WERI-Rb-1 (cell line): ENCODE data around the gene BEGAIN.

Experiments used
- DNase-seq: peaks from one replicate; pipeline ENCODE4 v3.0.0-alpha.2; 2020
- H3K27ac ChIP-seq: fragments of 250-450 bp; sonication (Bioruptor Pico); 2 replicates; pipeline ENCODE4 v1.5.1; 2020; ENCODE audit warnings: mild to moderate bottlenecking, moderate library complexity
- H3K27me3 ChIP-seq: fragments of 250-450 bp; sonication (Bioruptor Pico); 2 replicates; pipeline ENCODE4 v1.5.1; 2021; ENCODE audit warnings: mild to moderate bottlenecking, low read depth, moderate library complexity; ENCODE audit not compliant: insufficient read depth, severe bottlenecking
- H3K36me3 ChIP-seq: fragments of 250-450 bp; sonication (Bioruptor Pico); 2 replicates; pipeline ENCODE4 v1.5.1; 2020; ENCODE audit warnings: mild to moderate bottlenecking, moderate library complexity
- H3K4me3 ChIP-seq: 2 replicates; pipeline ENCODE4 v1.5.1; 2011; ENCODE audit warnings: low read depth, mild to moderate bottlenecking, control low read depth, low read length
- H3K9me3 ChIP-seq: fragments of 250-450 bp; sonication (Bioruptor Pico); 2 replicates; pipeline ENCODE4 v1.5.1; 2021; ENCODE audit warnings: mild to moderate bottlenecking, moderate library complexity; ENCODE audit not compliant: severe bottlenecking
- TF ChIP-seq, protein P1 (sequence below): IDR thresholded peaks from 2 replicates; pipeline ENCODE4 v1.5.1; 2011; ENCODE audit warnings: low read depth, mild to moderate bottlenecking, control low read depth, inconsistent platforms, low read length

Gene BEGAIN

GRCh38 chr14:100552524-100553125 is 34.6 kb downstream of the BEGAIN start:
- no peak for DNase-seq
- Histone ChIP-seq H3K36me3 (no peaks in the 10 kb centered on the region), H3K4me3 (no peak overlapping the region), H3K27me3 (no peaks in the 10 kb centered on the region), H3K27ac (no peak overlapping the region), H3K9me3 (no peaks in the 10 kb centered on the region)
- TF ChIP-seq, protein P1, sequence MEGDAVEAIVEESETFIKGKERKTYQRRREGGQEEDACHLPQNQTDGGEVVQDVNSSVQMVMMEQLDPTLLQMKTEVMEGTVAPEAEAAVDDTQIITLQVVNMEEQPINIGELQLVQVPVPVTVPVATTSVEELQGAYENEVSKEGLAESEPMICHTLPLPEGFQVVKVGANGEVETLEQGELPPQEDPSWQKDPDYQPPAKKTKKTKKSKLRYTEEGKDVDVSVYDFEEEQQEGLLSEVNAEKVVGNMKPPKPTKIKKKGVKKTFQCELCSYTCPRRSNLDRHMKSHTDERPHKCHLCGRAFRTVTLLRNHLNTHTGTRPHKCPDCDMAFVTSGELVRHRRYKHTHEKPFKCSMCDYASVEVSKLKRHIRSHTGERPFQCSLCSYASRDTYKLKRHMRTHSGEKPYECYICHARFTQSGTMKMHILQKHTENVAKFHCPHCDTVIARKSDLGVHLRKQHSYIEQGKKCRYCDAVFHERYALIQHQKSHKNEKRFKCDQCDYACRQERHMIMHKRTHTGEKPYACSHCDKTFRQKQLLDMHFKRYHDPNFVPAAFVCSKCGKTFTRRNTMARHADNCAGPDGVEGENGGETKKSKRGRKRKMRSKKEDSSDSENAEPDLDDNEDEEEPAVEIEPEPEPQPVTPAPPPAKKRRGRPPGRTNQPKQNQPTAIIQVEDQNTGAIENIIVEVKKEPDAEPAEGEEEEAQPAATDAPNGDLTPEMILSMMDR, result no peak

DNA sequence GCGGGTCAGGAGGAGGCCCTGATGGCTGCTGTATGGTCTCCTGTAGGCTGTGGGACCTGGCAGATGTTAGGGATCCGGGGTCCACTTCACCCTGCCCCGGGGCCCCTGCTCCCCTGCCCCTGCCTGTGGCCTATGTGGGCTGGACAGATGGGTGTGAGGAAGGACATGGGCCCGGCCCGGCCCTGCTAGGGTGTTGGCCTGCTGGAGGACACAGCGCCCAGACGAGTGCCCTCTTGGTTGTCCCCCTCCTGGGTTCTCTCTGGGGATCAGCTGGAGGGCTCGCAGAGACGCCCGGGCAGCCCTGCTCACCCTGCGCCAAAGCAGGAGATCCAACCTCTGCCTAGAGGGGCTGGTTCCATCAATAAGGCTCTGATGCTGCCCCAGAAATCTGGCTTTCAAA is 36.2 kb downstream of the BEGAIN start:
- Histone ChIP-seq H3K27me3 (no peaks in the 10 kb centered on the region), H3K9me3 (no peaks in the 10 kb centered on the region), H3K36me3 (no peaks in the 10 kb centered on the region), H3K4me3 (no peak overlapping the region), H3K27ac (no peak overlapping the region)
- TF ChIP-seq, protein P1, result no peak
- DNase-seq, result no peak

DNA sequence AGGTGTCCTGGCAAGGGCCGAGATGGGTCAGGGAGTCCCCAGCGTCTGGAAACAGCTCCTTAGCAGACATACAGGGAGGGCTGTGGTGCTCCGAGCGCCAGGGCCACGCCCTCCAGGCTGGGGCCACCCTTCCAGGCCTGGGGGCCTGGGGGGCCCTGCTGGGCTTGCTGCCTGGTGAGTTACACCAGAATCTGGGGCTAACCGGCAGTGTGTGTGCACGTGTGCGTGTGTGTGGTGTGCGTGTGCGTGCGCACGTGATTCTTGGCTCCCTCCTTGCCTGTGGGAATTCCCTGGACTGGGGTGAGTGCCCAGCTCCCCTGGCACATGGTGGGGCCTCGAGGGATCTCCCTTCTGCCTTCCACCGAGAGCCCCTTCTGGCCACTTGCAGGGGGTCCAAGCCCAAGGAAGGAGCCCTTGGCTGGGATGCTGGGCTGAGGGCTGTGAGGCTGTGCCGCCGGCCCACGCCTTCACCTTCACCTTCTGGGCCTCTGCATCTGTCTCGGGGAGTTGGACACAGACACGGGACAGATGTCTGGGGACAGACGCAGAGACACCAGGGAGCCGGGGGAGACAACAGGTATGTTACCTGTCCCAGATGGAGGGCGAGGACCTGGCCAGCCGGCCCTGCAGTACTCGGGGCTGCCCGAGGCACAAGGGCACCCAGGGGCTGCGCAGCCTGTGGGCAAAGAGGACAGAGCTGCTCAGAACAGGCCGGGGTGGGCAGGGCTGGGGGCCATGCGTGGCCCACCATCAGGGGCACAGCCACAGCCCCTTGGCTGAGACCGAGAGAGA is 37.2 kb downstream of the BEGAIN start:
- DNase-seq, result no peak
- TF ChIP-seq, protein P1, result no peak
- Histone ChIP-seq H3K27me3 (no peaks in the 10 kb centered on the region), H3K36me3 (no peaks in the 10 kb centered on the region), H3K27ac (no peak overlapping the region), H3K9me3 (no peaks in the 10 kb centered on the region), H3K4me3 (no peak overlapping the region)

DNA sequence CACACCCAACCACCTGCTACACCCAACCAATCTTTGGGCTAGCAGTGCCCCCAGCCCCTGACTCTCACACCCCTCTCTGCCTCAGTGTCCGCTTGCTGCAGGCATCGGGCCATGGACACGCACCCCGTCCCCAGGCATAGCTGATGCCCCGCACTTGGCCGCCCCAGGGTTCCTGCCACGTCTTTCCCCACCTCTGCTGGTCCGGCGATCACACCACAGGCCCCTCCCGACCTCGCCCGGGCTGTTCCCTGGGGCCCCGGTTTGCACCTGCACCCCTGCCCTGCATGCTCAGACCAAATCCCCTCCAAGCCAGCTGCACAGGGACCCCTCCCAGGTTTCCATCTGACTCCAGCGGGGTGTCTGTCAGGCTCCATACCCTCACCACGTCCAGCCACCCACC is 38.3 kb downstream of the BEGAIN start:
- no peaks in the 10 kb centered on the region for H3K27me3 ChIP-seq
- H3K27ac ChIP-seq, result no peak overlapping the region
- H3K9me3 ChIP-seq, result no peaks in the 10 kb centered on the region
- no peaks in the 10 kb centered on the region for H3K36me3 ChIP-seq
- H3K4me3 ChIP-seq, result no peak overlapping the region
- TF ChIP-seq, protein P1, result no peak
- no peak for DNase-seq

GRCh38 chr14:100548295-100548655 is 38.9 kb downstream of the BEGAIN start:
- Histone ChIP-seq H3K36me3 (no peaks in the 10 kb centered on the region), H3K9me3 (no peaks in the 10 kb centered on the region), H3K27me3 (no peaks in the 10 kb centered on the region), H3K27ac (no peak overlapping the region), H3K4me3 (no peak overlapping the region)
- DNase-seq, result no peak
- TF ChIP-seq, protein P1, result no peak
